H9 (cell line): ENCODE measurements around the gene GOLGA6L24. TPM values are rescaled to one million over a fixed set of nuclear protein-coding genes. Genes with fewer than 3 reads are reported as not detected.
"Not testable (repeated sequence)": the region's sequence is repeated elsewhere in the genome, so short reads cannot be mapped to it uniquely, and the experiment has no call there.

Experiments
- DNase-seq: peaks from one replicate; pipeline ENCODE4 v3.0.0-alpha.2; 2017
- H2AFZ ChIP-seq: one replicate; pipeline ENCODE4 v1.6.1; 2013; ENCODE audit warnings: mild to moderate bottlenecking, low read length, control low read depth, moderate library complexity
- H2AK5ac ChIP-seq: 2 replicates; pipeline ENCODE4 v1.6.1; 2013; ENCODE audit warnings: low read length, control low read depth, mixed read lengths; ENCODE audit not compliant: insufficient read length
- H2BK120ac ChIP-seq: one replicate; pipeline ENCODE4 v1.6.1; 2013; ENCODE audit warnings: low read depth, mild to moderate bottlenecking, low read length, control low read depth, inconsistent platforms; ENCODE audit not compliant: poor library complexity, severe bottlenecking
- H2BK12ac ChIP-seq: 2 replicates; pipeline ENCODE4 v1.6.1; 2013; ENCODE audit warnings: low read length, control low read depth, mixed read lengths, low read depth; ENCODE audit not compliant: insufficient read length
- H2BK15ac ChIP-seq: 2 replicates; pipeline ENCODE4 v1.6.1; 2013; ENCODE audit warnings: low read depth, low read length, control low read depth
- H2BK20ac ChIP-seq: one replicate; pipeline ENCODE4 v1.6.1; 2013; ENCODE audit warnings: low read depth, mild to moderate bottlenecking, low read length, control low read depth, inconsistent platforms; ENCODE audit not compliant: poor library complexity, severe bottlenecking
- H2BK5ac ChIP-seq: 2 replicates; pipeline ENCODE4 v1.6.1; 2013; ENCODE audit warnings: low read length, control low read depth, mixed read lengths; ENCODE audit not compliant: insufficient read length
- H3K14ac ChIP-seq: 2 replicates; pipeline ENCODE4 v1.6.1; 2013; ENCODE audit warnings: low read length, control low read depth; ENCODE audit not compliant: insufficient read depth
- H3K18ac ChIP-seq: 2 replicates; pipeline ENCODE4 v1.6.1; 2013; ENCODE audit warnings: low read depth, mild to moderate bottlenecking, mixed read lengths, low read length, control low read depth; ENCODE audit not compliant: insufficient read length
- H3K23ac ChIP-seq: 2 replicates; pipeline ENCODE4 v1.6.1; 2013; ENCODE audit warnings: low read length, control low read depth, mixed read lengths, low read depth; ENCODE audit not compliant: insufficient read length
- H3K23me2 ChIP-seq: 2 replicates; pipeline ENCODE4 v1.6.1; 2013; ENCODE audit warnings: low read depth, mild to moderate bottlenecking, mixed read lengths, low read length, control low read depth; ENCODE audit not compliant: insufficient read length, poor library complexity, severe bottlenecking
- H3K27ac ChIP-seq: 2 replicates; pipeline ENCODE4 v1.5.1; 2013; ENCODE audit warnings: low read length, control low read depth, mixed read lengths, low read depth; ENCODE audit not compliant: insufficient read length
- H3K27me3 ChIP-seq: 2 replicates; pipeline ENCODE4 v1.6.1; 2013; ENCODE audit warnings: low read length, control low read depth, inconsistent platforms; ENCODE audit not compliant: insufficient read depth
- H3K4ac ChIP-seq: 2 replicates; pipeline ENCODE4 v1.6.1; 2013; ENCODE audit warnings: low read depth, mild to moderate bottlenecking, control low read depth, inconsistent platforms, low read length, moderate library complexity
- H3K4me1 ChIP-seq: 2 replicates; pipeline ENCODE4 v1.6.1; 2013; ENCODE audit warnings: low read length, control low read depth, inconsistent platforms; ENCODE audit not compliant: insufficient read depth
- H3K4me2 ChIP-seq: 2 replicates; pipeline ENCODE4 v1.6.1; 2013; ENCODE audit warnings: low read length, control low read depth, mixed read lengths; ENCODE audit not compliant: insufficient read length, insufficient read depth
- H3K56ac ChIP-seq: 2 replicates; pipeline ENCODE4 v1.6.1; 2013; ENCODE audit warnings: low read depth, mild to moderate bottlenecking, mixed read lengths, low read length, control low read depth; ENCODE audit not compliant: insufficient read length
- H3K79me1 ChIP-seq: 2 replicates; pipeline ENCODE4 v1.6.1; 2013; ENCODE audit warnings: low read depth, mild to moderate bottlenecking, moderate library complexity, low read length, control low read depth, inconsistent platforms; ENCODE audit not compliant: insufficient read depth, poor library complexity, severe bottlenecking
- H3K79me2 ChIP-seq: 2 replicates; pipeline ENCODE4 v1.6.1; 2013; ENCODE audit warnings: low read length, control low read depth, inconsistent platforms; ENCODE audit not compliant: insufficient read depth
- H3K9ac ChIP-seq: 2 replicates; pipeline ENCODE4 v1.6.1; 2013; ENCODE audit warnings: low read length, control low read depth, mixed read lengths; ENCODE audit not compliant: insufficient read length; ENCODE audit errors: extremely low read depth
- H3K9me3 ChIP-seq: one replicate; pipeline ENCODE4 v1.6.1; 2013; ENCODE audit warnings: low read depth, low read length, inconsistent platforms; ENCODE audit not compliant: control insufficient read depth
- H3T11ph ChIP-seq: one replicate; pipeline ENCODE4 v1.6.1; 2013; ENCODE audit warnings: mild to moderate bottlenecking, low read length, control low read depth, inconsistent platforms
- H4K20me1 ChIP-seq: one replicate; pipeline ENCODE4 v1.6.1; 2013; ENCODE audit not compliant: control insufficient read depth, insufficient read length, insufficient read depth
- H4K5ac ChIP-seq: 2 replicates; pipeline ENCODE4 v1.6.1; 2013; ENCODE audit warnings: low read depth, mild to moderate bottlenecking, mixed read lengths, low read length, control low read depth; ENCODE audit not compliant: insufficient read length
- H4K8ac ChIP-seq: replicated peaks from 2 replicates; pipeline ENCODE4 v1.6.1; 2013; ENCODE audit warnings: low read length, control low read depth, mixed read lengths, low read depth; ENCODE audit not compliant: insufficient read length
- H4K91ac ChIP-seq: 2 replicates; pipeline ENCODE4 v1.6.1; 2013; ENCODE audit warnings: low read depth, mild to moderate bottlenecking, moderate library complexity, mixed read lengths, low read length, control low read depth; ENCODE audit not compliant: insufficient read length
- H3K27ac Mint-ChIP-seq, 3 experiments: 2 replicates in 2 of 3; 3 replicates in 1 of 3; pipeline ENCODE4 v1.8.0; 2020 to 2021; ENCODE audit warnings: mixed read lengths in 3 of 3, mild to moderate bottlenecking in 1 of 3, moderate library complexity in 1 of 3
- H3K27me3 Mint-ChIP-seq: 2 replicates; pipeline ENCODE4 v1.8.0; 2021; ENCODE audit warnings: low read depth, mild to moderate bottlenecking, moderate library complexity, mixed read lengths
- H3K36me3 Mint-ChIP-seq, 3 experiments: 2 replicates in 2 of 3; 3 replicates in 1 of 3; pipeline ENCODE4 v1.8.0; 2020 to 2021; ENCODE audit warnings: low read depth in 3 of 3, mixed read lengths in 3 of 3; ENCODE audit not compliant: insufficient read depth in 1 of 3
- H3K4me1 Mint-ChIP-seq, 2 experiments: 2 replicates each; pipeline ENCODE4 v1.8.0; 2020; ENCODE audit warnings: mixed read lengths in 2 of 2
- H3K4me3 Mint-ChIP-seq, 2 experiments: 2 replicates in 1 of 2; 3 replicates in 1 of 2; pipeline ENCODE4 v1.8.0; 2020 to 2021; ENCODE audit warnings: mild to moderate bottlenecking in 2 of 2, mixed read lengths in 2 of 2, moderate library complexity in 1 of 2
- H3K9me3 Mint-ChIP-seq, 2 experiments: 2 replicates in 1 of 2; 3 replicates in 1 of 2; pipeline ENCODE4 v1.8.0; 2020; ENCODE audit warnings: mild to moderate bottlenecking in 2 of 2, mixed read lengths in 2 of 2, moderate library complexity in 1 of 2
- WGBS: extraction: QIAGEN DNeasy Blood & Tissue Kit; methylation state at CpG from one replicate; pipeline ENCODE4 v1.1.7; 2013; ENCODE audit warnings: missing lambda C conversion rate, low lambda C conversion rate, mixed read lengths; ENCODE audit not compliant: insufficient read length; ENCODE audit errors: extremely low coverage; 5-methylcytosine and 5-hydroxymethylcytosine counted together
- total RNA-seq: library from RNA; stranded (reverse); gene quantifications from 2 replicates; pipeline ENCODE4 v1.2.1, GENCODE V29; 2021

GOLGA6L24 gene
- total RNA-seq, 1 experiment from 2014 or later = not detected

DNA sequence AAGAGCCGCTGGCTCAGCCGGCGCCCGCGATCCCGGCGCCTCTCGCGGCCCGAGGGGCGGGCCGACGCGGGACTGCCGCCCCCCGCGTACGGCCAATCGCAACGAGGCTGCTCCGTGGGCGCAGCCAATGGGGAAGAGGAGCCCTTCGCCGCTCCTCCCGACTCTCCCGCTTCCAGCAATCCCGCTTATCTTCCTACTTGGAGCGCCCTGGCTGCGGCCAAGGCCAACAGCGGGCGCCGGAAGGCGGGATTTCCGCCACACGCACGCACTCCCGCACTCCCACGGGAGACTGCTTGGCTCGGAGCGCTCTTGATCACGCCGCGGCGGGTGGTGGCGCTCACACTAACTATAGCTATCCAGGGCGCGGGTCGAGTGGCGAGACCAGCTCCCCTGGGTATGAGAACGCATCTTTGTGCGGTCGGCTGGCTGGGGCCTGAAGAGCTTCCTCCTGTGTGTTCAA is 35.7 kb downstream of the GOLGA6L24 start, which contains the start of gene HERC2:
Gene HERC2 (minus strand): TSS at position 51 of the 460 bp plus-strand sequence. CDS start 746 bp downstream, outside the sequence.
- H2BK5ac ChIP-seq, H4K5ac ChIP-seq, H3K27me3 ChIP-seq, H2BK15ac ChIP-seq, H2BK12ac ChIP-seq, H4K20me1 ChIP-seq, H3K4ac ChIP-seq, H3K27ac ChIP-seq, H3K9me3 Mint-ChIP-seq, DNase-seq, H3K4me1 Mint-ChIP-seq, H3K14ac ChIP-seq, H3K79me2 ChIP-seq, H3K4me1 ChIP-seq, H4K91ac ChIP-seq, H3K27me3 Mint-ChIP-seq, H2AFZ ChIP-seq, H3K79me1 ChIP-seq, H2BK120ac ChIP-seq, H2BK20ac ChIP-seq, H3K23ac ChIP-seq, H3K9me3 ChIP-seq, H2AK5ac ChIP-seq, H3T11ph ChIP-seq, H4K8ac ChIP-seq, H3K18ac ChIP-seq, H3K4me2 ChIP-seq, H3K56ac ChIP-seq, H3K23me2 ChIP-seq: not testable (repeated sequence)
- WGBS = no CpG with 5 or more reads among the region's 52 CpGs
- H3K9ac ChIP-seq = peak within 1 kb of the TSS; percentile 23
- Mint-ChIP-seq H3K27ac (peak within 1 kb of the TSS; percentile 83 to 99 (median 92); a peak in 5 of 7 replicates), H3K36me3 (peaks cover 10 to 16% (median 13%) of the 10 kb centered on the region in 3 experiments; a peak in 6 of 7 replicates), H3K4me3 (peak within 1 kb of the TSS; percentile 93 to 99)

DNA sequence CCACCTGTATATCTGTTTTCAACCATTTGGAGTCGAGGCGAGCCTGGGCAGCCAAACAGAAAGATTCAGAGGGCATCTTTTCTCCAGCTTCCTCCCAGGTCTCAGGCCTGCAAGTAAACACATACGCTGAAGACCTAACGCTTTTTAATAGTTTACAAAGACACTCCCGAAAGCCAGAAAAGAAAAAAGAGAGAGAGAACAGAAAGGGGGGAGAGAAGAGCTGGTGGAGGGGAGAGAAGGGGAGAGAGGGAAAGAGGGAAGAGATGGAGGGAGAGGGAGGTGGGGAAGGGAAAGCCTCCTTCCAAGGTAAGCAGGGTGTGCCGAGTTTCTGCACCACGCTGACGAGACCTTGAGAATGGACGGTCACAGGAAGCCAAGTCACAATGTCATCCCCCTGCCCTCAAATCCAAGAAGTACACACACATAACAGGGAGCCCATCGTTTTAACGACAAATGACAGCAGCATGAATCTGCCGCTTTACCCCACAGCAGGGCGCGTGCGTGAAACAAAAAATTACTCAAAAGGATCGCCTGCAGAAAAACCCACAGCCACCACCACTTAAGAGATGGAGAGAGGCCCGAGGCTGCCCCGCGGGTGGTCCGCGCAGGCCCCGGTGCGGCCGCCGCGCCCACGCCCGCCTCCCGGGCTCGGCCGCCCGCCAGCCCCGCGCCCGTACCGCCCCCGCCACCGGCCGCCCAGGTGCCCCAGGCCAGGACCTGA is 36.4 kb downstream of the GOLGA6L24 start:
- H2BK5ac ChIP-seq = not testable (repeated sequence)

More for the DNA sequence above, 36.4 kb downstream of the GOLGA6L24 start:
- H2BK120ac ChIP-seq, H2BK12ac ChIP-seq, H3K18ac ChIP-seq, H2BK15ac ChIP-seq, H3K4me1 Mint-ChIP-seq, H3K4ac ChIP-seq, H3K56ac ChIP-seq, H3K23ac ChIP-seq, H2AFZ ChIP-seq, H3K79me2 ChIP-seq, H3K23me2 ChIP-seq, H3K9me3 Mint-ChIP-seq, H3K27ac ChIP-seq, H2BK20ac ChIP-seq, H3K79me1 ChIP-seq, H2AK5ac ChIP-seq, H4K91ac ChIP-seq, H4K5ac ChIP-seq, H3K4me2 ChIP-seq, H3T11ph ChIP-seq, H3K27me3 ChIP-seq, H3K14ac ChIP-seq, H3K27me3 Mint-ChIP-seq, H3K4me1 ChIP-seq, H3K9me3 ChIP-seq, H4K20me1 ChIP-seq, H4K8ac ChIP-seq, DNase-seq: not testable (repeated sequence)
- Mint-ChIP-seq H3K27ac (peak overlapping the region; percentile 83 to 99 (median 92); a peak in 5 of 7 replicates), H3K36me3 (peaks cover 15 to 22% (median 17%) of the 10 kb centered on the region in 3 experiments), H3K4me3 (peak overlapping the region; percentile 93 to 99)
- no CpG with 5 or more reads among the region's 39 CpGs for WGBS
- peak overlapping the region; percentile 23 for H3K9ac ChIP-seq
